Mesenchymal stem cell (in vitro differentiated cells and primary cell): Measurements from ENCODE around the gene OTOP1.
"Not testable (repeated sequence)": the region's sequence is repeated elsewhere in the genome, so short reads cannot be mapped to it uniquely, and the experiment has no call there.

Source experiments
- DNase-seq: peaks from one replicate; pipeline ENCODE4 v3.0.0-alpha.2; 2013
- H2AFZ ChIP-seq: one replicate; pipeline ENCODE4 v1.6.1; 2013; ENCODE audit warnings: low read depth, mild to moderate bottlenecking, control low read depth, inconsistent platforms, low read length, moderate library complexity
- H2AK5ac ChIP-seq: 2 replicates; pipeline ENCODE4 v1.6.1; 2013; ENCODE audit warnings: low read length, moderate library complexity, mild to moderate bottlenecking, inconsistent platforms; ENCODE audit not compliant: severe bottlenecking
- H2BK120ac ChIP-seq: one replicate; pipeline ENCODE4 v1.6.1; 2013; ENCODE audit warnings: low read depth, mild to moderate bottlenecking, inconsistent platforms, low read length, moderate library complexity
- H2BK12ac ChIP-seq, 2 experiments: one replicate each; pipeline ENCODE4 v1.6.1; 2013; ENCODE audit warnings: inconsistent platforms in 2 of 2, low read length in 2 of 2, mild to moderate bottlenecking in 2 of 2, moderate library complexity in 2 of 2, control low read depth in 1 of 2
- H2BK15ac ChIP-seq: one replicate; pipeline ENCODE4 v1.6.1; 2013; ENCODE audit warnings: mild to moderate bottlenecking, low read depth, inconsistent platforms; ENCODE audit not compliant: poor library complexity, severe bottlenecking
- H2BK5ac ChIP-seq: 2 replicates; pipeline ENCODE4 v1.6.1; 2013; ENCODE audit warnings: low read depth, mild to moderate bottlenecking, low read length, control low read depth, inconsistent platforms; ENCODE audit not compliant: poor library complexity, severe bottlenecking
- H3K14ac ChIP-seq, 2 experiments: one replicate each; pipeline ENCODE4 v1.6.1; 2013; ENCODE audit warnings: inconsistent platforms in 2 of 2, low read length in 2 of 2, control low read depth in 1 of 2, mild to moderate bottlenecking in 1 of 2, moderate library complexity in 1 of 2
- H3K18ac ChIP-seq, 2 experiments: one replicate each; pipeline ENCODE4 v1.6.1; 2013; ENCODE audit warnings: inconsistent platforms in 2 of 2, low read length in 2 of 2, control low read depth in 1 of 2, low read depth in 1 of 2, mild to moderate bottlenecking in 1 of 2
- H3K23ac ChIP-seq, 2 experiments: one replicate each; pipeline ENCODE4 v1.6.1; 2013; ENCODE audit warnings: inconsistent platforms in 2 of 2, low read length in 2 of 2, mild to moderate bottlenecking in 2 of 2, moderate library complexity in 2 of 2, control low read depth in 1 of 2
- H3K27ac ChIP-seq: 2 replicates; pipeline ENCODE4 v1.5.1; 2013; ENCODE audit warnings: mild to moderate bottlenecking, moderate library complexity, low read length, control low read depth, inconsistent platforms; ENCODE audit not compliant: poor library complexity, severe bottlenecking
- H3K27me3 ChIP-seq, 2 experiments: 2 replicates each; pipeline versions ENCODE4 v1.6.1 to v1.7.0; 2013; ENCODE audit warnings: low read length in 2 of 2, mild to moderate bottlenecking in 2 of 2, moderate library complexity in 2 of 2, control low read depth in 1 of 2, inconsistent platforms in 1 of 2; ENCODE audit not compliant: control insufficient read depth in 1 of 2, insufficient read depth in 1 of 2
- H3K36me3 ChIP-seq, 2 experiments: 2 replicates each; pipeline versions ENCODE4 v1.6.1 to v1.7.0; 2013; ENCODE audit warnings: low read length in 2 of 2, control low read depth in 1 of 2, inconsistent platforms in 1 of 2, low read depth in 1 of 2, mild to moderate bottlenecking in 1 of 2; ENCODE audit not compliant: insufficient read depth in 2 of 2, control insufficient read depth in 1 of 2
- H3K4ac ChIP-seq, 2 experiments: one replicate each; pipeline ENCODE4 v1.6.1; 2013; ENCODE audit warnings: inconsistent platforms in 2 of 2, low read length in 2 of 2, mild to moderate bottlenecking in 2 of 2, moderate library complexity in 2 of 2, control low read depth in 1 of 2, low read depth in 1 of 2
- H3K4me1 ChIP-seq: 2 replicates; pipeline ENCODE4 v1.6.1; 2013; ENCODE audit warnings: low read depth, low read length, control low read depth; ENCODE audit not compliant: control insufficient read depth, insufficient read depth
- H3K4me2 ChIP-seq: 2 replicates; pipeline ENCODE4 v1.6.1; 2013; ENCODE audit warnings: low read length, mild to moderate bottlenecking, inconsistent platforms; ENCODE audit not compliant: poor library complexity, severe bottlenecking
- H3K4me3 ChIP-seq, 2 experiments: 2 replicates each; pipeline versions ENCODE4 v1.5.1 to v1.7.0; 2013; ENCODE audit warnings: low read length in 2 of 2, mild to moderate bottlenecking in 2 of 2, control low read depth in 1 of 2, low read depth in 1 of 2; ENCODE audit not compliant: insufficient read depth in 1 of 2
- H3K79me1 ChIP-seq: replicated peaks from 2 replicates; pipeline ENCODE4 v1.6.1; 2013; ENCODE audit warnings: mild to moderate bottlenecking, control low read depth, low read length, inconsistent platforms; ENCODE audit not compliant: poor library complexity, severe bottlenecking
- H3K9ac ChIP-seq: 2 replicates; pipeline ENCODE4 v1.7.0; 2013; ENCODE audit warnings: mild to moderate bottlenecking, low read length, moderate library complexity
- H3K9me3 ChIP-seq: 2 replicates; pipeline ENCODE4 v1.7.0; 2013; ENCODE audit warnings: mild to moderate bottlenecking, low read length; ENCODE audit not compliant: control insufficient read depth
- H4K8ac ChIP-seq: one replicate; pipeline ENCODE4 v1.6.1; 2013; ENCODE audit warnings: inconsistent platforms, mild to moderate bottlenecking, low read length, moderate library complexity
- H4K91ac ChIP-seq: one replicate; pipeline ENCODE4 v1.6.1; 2013; ENCODE audit warnings: mild to moderate bottlenecking, low read length, inconsistent platforms
- WGBS: methylation state at CpG from one replicate; pipeline ENCODE4 v1.1.7; 2013; ENCODE audit warnings: mixed read lengths; 5-methylcytosine and 5-hydroxymethylcytosine counted together

The OTOP1 gene

GRCh38 chr4:4260185-4260751 is 33.5 kb upstream of the OTOP1 start:
- H3K14ac ChIP-seq = no peak overlapping the region
- H3K4me3 ChIP-seq = peak overlapping the region in 1 of 2 experiments; percentile 60
- no peak overlapping the region for H2BK5ac ChIP-seq
- no peaks in the 10 kb centered on the region for H3K9me3 ChIP-seq
- H3K27me3 ChIP-seq = peaks cover 17 to 22% of the 10 kb centered on the region in 2 experiments
- no peak overlapping the region for H2BK12ac ChIP-seq
- H2AFZ ChIP-seq = no peak overlapping the region
- H3K23ac ChIP-seq = no peak overlapping the region
- H3K4me2 ChIP-seq = no peak overlapping the region
- H3K18ac ChIP-seq = no peak overlapping the region
- H3K4me1 ChIP-seq = no peaks in the 10 kb centered on the region
- no peak overlapping the region for H3K4ac ChIP-seq
- DNase-seq = peak; percentile 48
- no peak overlapping the region for H3K27ac ChIP-seq
- no peak overlapping the region for H2BK15ac ChIP-seq
- no peak overlapping the region for H4K91ac ChIP-seq
- no peak overlapping the region for H2AK5ac ChIP-seq
- no peaks in the 10 kb centered on the region for H3K79me1 ChIP-seq
- H3K36me3 ChIP-seq = no peaks in the 10 kb centered on the region
- no peak overlapping the region for H4K8ac ChIP-seq
- H3K9ac ChIP-seq = peak overlapping the region; percentile 70
- H2BK120ac ChIP-seq = no peak overlapping the region
- WGBS = 92% methylated on average over 5 of the region's 6 CpGs

GRCh38 chr4:4259484-4260100 is 32.9 kb upstream of the OTOP1 start:
- no peak overlapping the region for H2BK15ac ChIP-seq
- H3K27ac ChIP-seq = no peak overlapping the region
- H3K4me2 ChIP-seq = no peak overlapping the region
- no peak overlapping the region for H3K14ac ChIP-seq
- H3K36me3 ChIP-seq = no peaks in the 10 kb centered on the region
- H3K23ac ChIP-seq = no peak overlapping the region
- H2AK5ac ChIP-seq = no peak overlapping the region
- WGBS = 74% methylated on average over 9 of the region's 9 CpGs
- no peak overlapping the region for H3K18ac ChIP-seq
- H4K8ac ChIP-seq = no peak overlapping the region
- peaks cover 24 to 26% of the 10 kb centered on the region in 2 experiments for H3K27me3 ChIP-seq
- H4K91ac ChIP-seq = no peak overlapping the region
- H3K4me1 ChIP-seq = no peaks in the 10 kb centered on the region
- no peak overlapping the region for H2AFZ ChIP-seq
- H3K4me3 ChIP-seq = peak overlapping the region in 1 of 2 experiments; percentile 60
- peak overlapping the region; percentile 70 for H3K9ac ChIP-seq
- H3K79me1 ChIP-seq = no peaks in the 10 kb centered on the region
- H2BK120ac ChIP-seq = no peak overlapping the region
- no peak overlapping the region for H3K4ac ChIP-seq
- H2BK12ac ChIP-seq = no peak overlapping the region
- no peaks in the 10 kb centered on the region for H3K9me3 ChIP-seq
- H2BK5ac ChIP-seq = no peak overlapping the region
- DNase-seq = no peak

DNA sequence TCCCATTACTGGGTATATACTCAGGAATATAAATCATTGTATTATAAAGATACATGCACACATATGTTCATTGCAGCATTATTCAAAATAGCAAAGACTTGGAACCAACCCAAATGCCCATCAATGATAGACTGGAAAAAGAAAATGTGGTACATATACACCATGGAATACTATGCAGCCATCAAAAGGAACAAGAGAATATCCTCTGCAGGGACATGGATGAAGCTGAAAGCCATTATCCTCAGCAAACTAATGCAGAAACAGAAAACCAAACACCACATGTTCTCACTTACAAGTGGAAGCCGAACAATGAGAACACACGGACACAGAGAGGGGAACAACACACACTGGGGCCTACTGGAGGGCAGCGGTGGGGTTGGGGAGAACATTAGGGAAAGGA is 31.0 kb upstream of the OTOP1 start:
- H2BK15ac ChIP-seq, H3K79me1 ChIP-seq, H3K9me3 ChIP-seq, H2BK120ac ChIP-seq, H4K8ac ChIP-seq, H3K4me1 ChIP-seq, DNase-seq, H3K27ac ChIP-seq, H2BK5ac ChIP-seq, H3K36me3 ChIP-seq, H2AK5ac ChIP-seq, H4K91ac ChIP-seq, H3K4me3 ChIP-seq, H3K4ac ChIP-seq, H2BK12ac ChIP-seq, H3K23ac ChIP-seq, H3K9ac ChIP-seq, H3K18ac ChIP-seq, H3K14ac ChIP-seq, H3K4me2 ChIP-seq, H2AFZ ChIP-seq: not testable (repeated sequence)
- H3K27me3 ChIP-seq = peaks cover 28 to 32% of the 10 kb centered on the region in 2 experiments
- WGBS = 40% methylated on average over 1 of the region's 3 CpGs

- H2AFZ ChIP-seq = no peak overlapping the region
- H2BK5ac ChIP-seq = no peak overlapping the region
- H3K4me3 ChIP-seq = no peak overlapping the region
- no peak overlapping the region for H2BK15ac ChIP-seq
- no peaks in the 10 kb centered on the region for H3K9me3 ChIP-seq
- no peak overlapping the region for H3K4ac ChIP-seq
- no peak overlapping the region for H2AK5ac ChIP-seq
- DNase-seq = no peak
- H3K4me1 ChIP-seq = no peaks in the 10 kb centered on the region
- H3K9ac ChIP-seq = no peak overlapping the region
- H3K18ac ChIP-seq = no peak overlapping the region
- whole genome bisulfite sequencing = 87% methylated on average over 8 of the region's 10 CpGs
- no peak overlapping the region for H3K4me2 ChIP-seq
- no peak overlapping the region for H3K27ac ChIP-seq
- no peaks in the 10 kb centered on the region for H3K79me1 ChIP-seq
- H3K36me3 ChIP-seq = no peaks in the 10 kb centered on the region
- no peak overlapping the region for H4K8ac ChIP-seq
- no peak overlapping the region for H2BK12ac ChIP-seq
- H2BK120ac ChIP-seq = no peak overlapping the region
- H3K23ac ChIP-seq = no peak overlapping the region
- H3K14ac ChIP-seq = peak overlapping the region in 1 of 2 experiments; percentile 41
- no peak overlapping the region for H4K91ac ChIP-seq
- H3K27me3 ChIP-seq = peaks cover 25 to 32% of the 10 kb centered on the region in 2 experiments
These were observed 30.1 kb upstream of the OTOP1 start for GRCh38 chr4:4256799-4257198.
